Superior temporal gyrus (tissue), 1 donor: ENCODE results near the gene ZNF587.
"Not testable (repeated sequence)": the region's sequence is repeated elsewhere in the genome, so short reads cannot be mapped to it uniquely, and the experiment has no call there.

Experiments
- DNase-seq: peaks from one replicate; pipeline ENCODE4 v3.0.0-alpha.2; 2016; ENCODE audit errors: extremely low spot score

Gene ZNF587

GRCh38 chr19:57823155-57823554, 26.5 kb upstream of the ZNF587 start:
- DNase-seq = not testable (repeated sequence)

DNA sequence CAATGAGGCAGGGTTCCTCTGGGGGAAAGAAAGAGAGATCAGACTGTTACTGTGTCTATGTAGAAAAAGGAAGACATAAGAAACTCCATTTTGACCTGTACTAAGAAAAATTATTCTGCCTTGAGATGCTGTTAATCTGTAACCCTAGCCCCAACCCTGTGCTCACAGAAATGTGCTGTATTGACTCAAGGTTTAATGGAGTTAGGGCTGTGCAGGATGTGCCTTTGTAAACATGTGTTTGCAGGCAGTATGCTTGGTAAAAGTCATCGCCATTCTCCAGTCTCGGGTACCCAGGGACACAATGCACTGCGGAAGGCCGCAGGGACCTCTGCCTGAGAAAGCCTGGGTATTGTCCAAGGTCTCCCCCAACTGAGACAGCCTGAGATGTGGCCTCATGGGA, 26.1 kb upstream of the ZNF587 start:
- DNase-seq = not testable (repeated sequence)

DNA sequence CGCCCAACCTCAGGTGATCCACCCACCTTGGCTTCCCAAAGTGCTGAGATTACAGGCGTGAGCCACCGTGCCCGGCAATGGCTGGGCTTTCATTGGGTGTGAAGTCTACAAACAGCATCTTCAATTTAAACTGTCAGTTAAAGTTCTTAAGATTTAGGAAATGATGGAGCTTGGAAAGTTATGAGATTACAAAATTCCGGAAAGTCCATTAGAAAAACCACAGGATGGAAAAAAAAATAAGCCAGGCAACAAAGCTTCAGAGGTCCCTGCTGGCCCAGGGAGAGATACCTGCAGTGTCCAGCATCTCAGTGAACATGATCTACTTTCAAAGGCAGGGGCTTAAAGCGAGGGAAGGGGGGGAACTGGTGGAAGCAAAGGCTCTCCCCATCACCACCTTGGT, 24.1 kb upstream of the ZNF587 start:
- no peak for DNase-seq

DNA sequence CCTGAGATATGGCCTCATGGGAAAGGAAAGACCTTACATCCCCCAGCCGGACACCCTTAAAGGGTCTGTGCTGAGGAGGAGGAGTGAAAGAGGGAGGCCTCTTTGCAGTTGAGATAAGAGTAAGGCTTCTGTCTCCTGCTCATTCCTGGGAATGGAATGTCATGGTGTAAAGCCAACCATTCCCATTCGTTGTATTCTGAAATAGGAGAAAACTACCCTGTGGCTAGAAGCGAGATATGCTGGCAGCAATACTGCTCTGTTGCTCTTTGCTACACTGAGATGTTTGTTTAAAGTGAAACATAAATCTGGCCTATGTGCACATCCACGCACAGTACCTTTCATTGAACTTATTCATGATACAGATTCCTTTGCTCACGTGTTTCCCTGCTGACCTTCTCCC, 20.3 kb upstream of the ZNF587 start:
- no peak for DNase-seq

DNA sequence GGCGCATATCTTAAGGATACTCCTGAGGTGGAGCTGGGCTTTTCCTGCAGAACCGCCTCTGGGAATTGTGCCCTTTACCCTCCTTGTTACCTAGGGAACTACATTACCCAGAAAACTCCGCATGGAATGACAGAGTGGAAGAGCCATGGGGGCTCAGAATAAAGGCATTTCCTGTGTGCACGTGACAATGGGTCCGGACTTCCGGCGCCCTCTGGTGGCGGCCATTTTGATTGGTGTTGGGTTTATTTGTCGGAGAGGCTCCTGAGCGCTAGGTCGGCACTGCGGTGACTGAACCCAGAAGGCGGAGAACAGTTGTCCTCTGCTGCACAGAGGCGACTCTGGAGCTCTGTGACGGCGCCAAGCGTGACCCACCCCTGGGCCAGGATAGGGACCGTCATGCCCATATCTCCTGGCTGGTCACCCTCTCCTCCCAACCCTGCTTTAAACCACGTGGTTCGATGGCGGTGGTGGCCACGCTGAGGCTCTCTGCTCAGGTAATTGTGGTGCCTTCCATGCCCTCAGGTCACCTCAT, 19.5 kb upstream of the ZNF587 start, which contains the start of gene ZNF587B:
Gene ZNF587B (plus strand): TSS at position 229 of the 532 bp plus-strand sequence. CDS start 230 bp downstream, at position 459.
- DNase-seq = peak; percentile 79

GRCh38 chr19:57836991-57837390, 12.7 kb upstream of the ZNF587 start:
- not testable (repeated sequence) for DNase-seq

GRCh38 chr19:57838622-57839191, 11.0 kb upstream of the ZNF587 start:
- DNase-seq = not testable (repeated sequence)

GRCh38 chr19:57841122-57841763, 8.4 kb upstream of the ZNF587 start:
- DNase-seq = no peak

- not testable (repeated sequence) for DNase-seq
Measured at GRCh38 chr19:57847164-57847563, 2.5 kb upstream of the ZNF587 start.

GRCh38 chr19:57849162-57849665, 445 bp upstream of the ZNF587 start:
- not testable (repeated sequence) for DNase-seq

DNA sequence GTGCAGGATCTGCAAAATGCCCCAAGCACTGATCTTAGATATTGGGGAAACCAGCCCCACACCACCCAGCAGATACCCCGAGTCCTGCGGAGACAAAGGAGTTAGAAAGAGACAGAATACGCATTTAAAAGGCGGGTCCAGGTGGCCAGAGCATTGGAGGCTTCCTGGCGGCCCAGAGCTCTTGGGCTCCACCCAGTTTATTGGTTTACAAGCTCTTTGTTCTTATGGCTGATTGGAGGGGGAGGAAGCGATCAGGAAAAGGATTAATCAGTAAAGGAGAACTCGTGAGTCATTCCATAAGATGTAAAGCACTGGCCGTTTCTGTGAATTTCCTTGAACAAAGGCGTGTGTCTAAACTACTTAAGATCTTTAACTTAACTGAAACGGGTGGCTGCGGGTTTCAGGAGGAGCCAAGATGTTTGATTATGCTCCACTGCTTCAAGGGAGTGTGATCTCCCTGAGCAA, 926 bp downstream of the ZNF587 start:
- DNase-seq = no peak

DNA sequence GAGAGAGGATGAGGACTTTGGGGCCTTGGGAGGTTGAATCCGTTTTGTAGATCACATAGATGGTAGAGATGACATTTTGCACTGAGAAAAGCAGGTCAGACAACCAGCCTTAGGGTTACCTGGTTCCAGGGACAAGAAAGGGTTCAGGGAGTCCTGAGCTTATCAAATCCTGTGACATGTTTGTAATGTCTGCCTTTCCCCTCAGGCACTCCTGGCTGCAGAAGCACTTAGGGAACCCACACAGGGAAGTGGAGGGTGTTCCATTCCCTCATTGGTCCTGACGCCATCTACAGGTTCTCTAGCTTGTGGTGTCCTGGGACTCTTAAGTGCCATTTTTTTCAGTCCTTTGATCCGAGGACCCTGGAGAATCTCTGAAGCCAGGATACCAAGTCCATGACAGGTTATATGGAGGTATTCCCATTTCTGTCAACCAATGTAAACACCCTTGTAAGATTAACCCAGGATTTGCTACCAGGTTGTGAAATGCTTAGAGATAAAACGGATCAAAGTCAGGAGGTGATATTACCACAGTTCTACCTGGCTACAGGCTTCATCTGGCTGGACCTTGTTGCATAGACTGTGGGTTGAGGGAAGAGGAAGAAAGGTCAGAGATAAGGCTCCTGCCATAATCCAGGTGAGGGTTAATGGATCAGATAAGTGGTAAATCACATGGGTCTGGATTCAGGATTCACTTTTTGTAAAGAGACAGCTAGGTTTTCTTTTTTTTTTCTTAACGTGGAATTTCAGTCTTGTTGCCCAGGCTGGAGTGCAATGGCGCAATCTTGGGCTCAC, 2.3 kb downstream of the ZNF587 start:
- DNase-seq = not testable (repeated sequence)

DNA sequence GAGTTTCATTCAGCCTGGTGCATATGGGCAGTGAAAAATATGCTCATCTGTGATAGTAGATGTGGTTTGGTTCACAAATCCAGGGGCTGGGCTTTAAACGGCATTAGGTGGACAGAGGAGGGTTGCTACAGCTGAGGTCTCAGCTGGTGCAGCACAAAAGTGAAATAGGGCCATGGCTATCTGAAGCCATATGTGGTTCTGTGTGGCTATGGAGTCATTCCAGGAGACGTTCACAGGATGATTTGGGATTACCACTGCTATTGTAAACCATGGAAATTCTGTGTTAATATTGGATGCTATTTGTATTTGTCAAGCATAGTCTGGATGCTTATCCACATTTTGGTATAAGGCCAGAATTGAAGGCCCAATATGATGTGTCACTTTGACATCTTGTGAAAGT, 4.5 kb downstream of the ZNF587 start:
- DNase-seq = not testable (repeated sequence)

DNA sequence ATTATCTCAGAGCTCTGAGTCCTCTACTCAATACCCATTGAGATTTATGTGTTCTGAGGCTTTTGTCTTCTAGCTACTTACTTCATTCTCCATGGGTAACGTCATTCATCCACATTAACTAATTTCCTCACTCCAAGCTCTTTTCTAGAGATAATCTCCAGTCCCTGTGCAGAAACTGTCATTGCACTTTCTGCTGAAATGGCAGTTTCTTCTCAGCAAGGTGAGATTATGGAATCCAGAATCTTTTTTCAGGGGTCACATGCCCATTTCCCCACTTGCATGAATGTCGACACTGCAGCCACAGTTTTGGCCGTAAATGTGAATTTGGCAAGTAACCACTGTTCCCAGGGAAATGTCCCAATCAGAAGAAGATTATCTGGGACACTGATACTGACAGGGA, 12.7 kb downstream of the ZNF587 start:
- DNase-seq = not testable (repeated sequence)

- DNase-seq = no peak
Measured at GRCh38 chr19:57867868-57868492, 18.3 kb downstream of the ZNF587 start.

GRCh38 chr19:57869655-57870054, 20.0 kb downstream of the ZNF587 start:
- DNase-seq = not testable (repeated sequence)

DNA sequence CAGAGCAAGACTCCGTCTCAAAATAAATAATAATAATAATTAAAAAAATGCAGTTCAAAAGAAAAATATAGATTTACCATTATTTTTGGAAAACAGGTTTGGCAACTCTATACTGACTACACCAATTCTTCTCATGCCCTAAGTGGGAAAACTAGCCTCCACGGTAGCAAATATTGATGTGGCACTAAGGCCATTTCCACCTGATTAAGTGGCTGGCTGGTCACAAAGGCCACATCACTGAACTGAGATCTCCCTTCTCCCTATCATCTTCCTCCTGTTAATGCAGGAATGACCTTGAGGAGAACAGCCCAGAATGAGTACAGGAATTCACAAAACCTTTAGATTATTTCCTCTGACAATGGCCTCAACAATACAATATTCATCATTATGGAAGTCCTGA, 20.6 kb downstream of the ZNF587 start:
- no peak for DNase-seq

GRCh38 chr19:57872450-57872849, 22.8 kb downstream of the ZNF587 start:
- DNase-seq = no peak

DNA sequence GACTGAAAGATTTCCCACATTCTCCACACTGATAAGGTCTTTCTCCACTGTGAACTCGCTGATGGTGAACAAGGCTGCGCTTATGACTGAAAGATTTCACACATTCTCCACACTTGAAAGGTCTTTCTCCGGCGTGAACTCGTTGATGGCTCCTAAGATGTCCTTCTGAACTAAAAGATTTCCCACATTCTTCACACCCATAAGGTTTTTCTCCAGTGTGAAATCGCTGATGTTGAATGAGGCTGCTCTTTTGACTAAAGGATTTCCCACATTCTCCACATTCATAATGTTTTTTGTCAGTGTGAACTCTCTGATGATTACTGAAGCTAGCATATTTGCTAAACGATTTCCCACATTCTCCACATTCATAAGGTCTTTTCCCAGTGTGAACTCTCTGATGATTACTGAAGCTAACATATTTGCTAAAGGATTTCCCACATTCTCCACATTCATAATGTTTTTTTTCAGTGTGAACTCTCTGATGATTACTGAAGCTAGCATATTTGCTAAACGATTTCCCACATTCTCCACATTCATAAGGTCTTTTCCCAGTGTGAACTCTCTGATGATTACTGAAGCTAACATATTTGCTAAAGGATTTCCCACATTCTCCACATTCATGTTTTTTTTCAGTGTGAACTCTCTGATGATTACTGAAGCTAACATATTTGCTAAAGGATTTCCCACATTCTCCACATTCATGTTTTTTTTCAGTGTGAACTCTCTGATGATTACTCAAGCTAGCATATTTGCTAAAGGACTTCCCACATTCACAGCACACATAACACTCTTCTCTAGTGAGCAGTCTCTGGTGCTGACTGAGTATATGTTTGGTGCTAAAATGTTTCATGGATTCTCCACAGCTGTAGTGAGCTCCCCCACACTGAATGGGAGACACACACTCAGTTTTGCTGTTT, 24.5 kb downstream of the ZNF587 start:
- not testable (repeated sequence) for DNase-seq

- DNase-seq = no peak
Measured at GRCh38 chr19:57886046-57886445, 36.4 kb downstream of the ZNF587 start.
